ENCODE data around the gene IRAK2. TPM values are rescaled to one million over a fixed set of nuclear protein-coding genes. Genes with fewer than 3 reads are reported as not detected.
"Not testable (repeated sequence)": the region's sequence is repeated elsewhere in the genome, so short reads cannot be mapped to it uniquely, and the experiment has no call there.

Gene IRAK2
- total RNA-seq, 2 donors from 2014 or later: 1.1 to 2.8 TPM

DNA sequence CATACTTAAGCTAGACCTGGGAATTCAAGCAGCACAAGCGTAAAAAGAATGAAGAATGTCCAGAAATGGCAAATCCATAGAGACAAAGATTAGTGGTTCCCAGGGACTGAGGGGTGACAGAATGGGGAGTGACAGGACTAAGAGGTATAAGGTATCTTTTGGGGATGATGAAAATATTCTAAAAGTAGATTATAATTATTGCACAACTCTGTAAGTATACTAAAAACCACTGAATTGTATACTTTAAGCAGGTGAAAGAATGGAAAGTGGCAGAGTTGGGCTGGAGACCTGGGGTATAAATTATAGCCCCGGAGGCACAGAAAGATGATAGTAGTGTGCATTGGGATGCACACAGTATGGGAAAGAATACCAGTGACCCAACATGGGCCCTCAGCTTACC lies 43.7 kb upstream of the IRAK2 start:
- TF ChIP-seq, protein P1, sequence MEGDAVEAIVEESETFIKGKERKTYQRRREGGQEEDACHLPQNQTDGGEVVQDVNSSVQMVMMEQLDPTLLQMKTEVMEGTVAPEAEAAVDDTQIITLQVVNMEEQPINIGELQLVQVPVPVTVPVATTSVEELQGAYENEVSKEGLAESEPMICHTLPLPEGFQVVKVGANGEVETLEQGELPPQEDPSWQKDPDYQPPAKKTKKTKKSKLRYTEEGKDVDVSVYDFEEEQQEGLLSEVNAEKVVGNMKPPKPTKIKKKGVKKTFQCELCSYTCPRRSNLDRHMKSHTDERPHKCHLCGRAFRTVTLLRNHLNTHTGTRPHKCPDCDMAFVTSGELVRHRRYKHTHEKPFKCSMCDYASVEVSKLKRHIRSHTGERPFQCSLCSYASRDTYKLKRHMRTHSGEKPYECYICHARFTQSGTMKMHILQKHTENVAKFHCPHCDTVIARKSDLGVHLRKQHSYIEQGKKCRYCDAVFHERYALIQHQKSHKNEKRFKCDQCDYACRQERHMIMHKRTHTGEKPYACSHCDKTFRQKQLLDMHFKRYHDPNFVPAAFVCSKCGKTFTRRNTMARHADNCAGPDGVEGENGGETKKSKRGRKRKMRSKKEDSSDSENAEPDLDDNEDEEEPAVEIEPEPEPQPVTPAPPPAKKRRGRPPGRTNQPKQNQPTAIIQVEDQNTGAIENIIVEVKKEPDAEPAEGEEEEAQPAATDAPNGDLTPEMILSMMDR (IDR thresholded peaks at IDR 0.05): no peak
- H3K4me1 ChIP-seq: peaks cover 0 to 20% of the 10 kb centered on the region in 2 donors
- DNase-seq (ENCODE audit: low spot score): no peak
- H3K36me3 ChIP-seq: peaks cover 15% of the 10 kb centered on the region
- no peak overlapping the region for H3K27ac ChIP-seq
- H3K4me3 ChIP-seq: no peak overlapping the region
- H3K9me3 ChIP-seq: no peaks in the 10 kb centered on the region
- no peaks in the 10 kb centered on the region for H3K27me3 ChIP-seq

DNA sequence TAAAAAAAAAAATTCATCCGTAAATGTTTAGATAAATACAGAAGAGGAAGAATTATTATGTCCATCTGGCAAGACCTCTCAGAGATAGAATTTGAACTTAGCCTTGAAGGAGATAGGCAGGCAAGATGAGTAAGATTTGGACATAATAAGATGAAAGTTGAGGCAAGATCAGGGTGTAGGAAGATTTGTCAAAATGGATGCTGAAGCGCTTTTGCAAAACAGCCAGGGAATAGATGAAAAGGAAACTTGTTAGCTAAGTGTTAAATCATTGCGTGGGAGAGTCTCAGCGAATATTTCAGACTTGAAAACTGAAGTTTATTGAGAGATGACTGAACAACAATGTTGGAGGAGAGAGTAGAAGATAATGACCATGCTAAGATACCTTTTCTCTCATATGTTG lies 42.0 kb upstream of the IRAK2 start:
- Histone ChIP-seq H3K36me3 (peaks cover 29% of the 10 kb centered on the region), H3K27me3 (no peaks in the 10 kb centered on the region), H3K4me3 (no peak overlapping the region), H3K9me3 (no peaks in the 10 kb centered on the region), H3K27ac (no peak overlapping the region), H3K4me1 (peaks cover 0 to 9% of the 10 kb centered on the region in 2 donors)
- DNase-seq (ENCODE audit: low spot score): no peak
- TF ChIP-seq, protein P1 (IDR thresholded peaks at IDR 0.05): no peak

DNA sequence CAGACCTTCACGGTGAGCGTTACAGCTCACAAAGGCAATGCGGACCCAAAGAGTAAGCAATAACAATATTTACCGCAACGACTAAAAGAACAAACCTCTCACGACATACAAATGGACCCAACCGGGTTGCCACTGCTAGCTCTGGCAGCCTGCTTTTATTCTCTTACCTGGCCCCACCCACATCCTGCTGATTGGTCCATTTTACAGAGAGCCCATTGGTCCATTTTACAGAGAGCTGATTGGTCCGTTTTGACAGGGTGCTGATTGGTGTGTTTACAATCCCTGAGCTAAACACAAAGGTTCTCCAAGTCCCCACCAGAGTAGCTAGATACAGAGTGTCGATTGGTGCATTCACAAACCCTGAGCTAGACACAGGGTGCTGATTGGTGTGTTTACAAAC lies 28.8 kb upstream of the IRAK2 start:
- not testable (repeated sequence) for H3K4me3 ChIP-seq; H3K36me3 ChIP-seq; H3K27ac ChIP-seq; H3K4me1 ChIP-seq; DNase-seq (ENCODE audit: low spot score); H3K27me3 ChIP-seq; H3K9me3 ChIP-seq

DNA sequence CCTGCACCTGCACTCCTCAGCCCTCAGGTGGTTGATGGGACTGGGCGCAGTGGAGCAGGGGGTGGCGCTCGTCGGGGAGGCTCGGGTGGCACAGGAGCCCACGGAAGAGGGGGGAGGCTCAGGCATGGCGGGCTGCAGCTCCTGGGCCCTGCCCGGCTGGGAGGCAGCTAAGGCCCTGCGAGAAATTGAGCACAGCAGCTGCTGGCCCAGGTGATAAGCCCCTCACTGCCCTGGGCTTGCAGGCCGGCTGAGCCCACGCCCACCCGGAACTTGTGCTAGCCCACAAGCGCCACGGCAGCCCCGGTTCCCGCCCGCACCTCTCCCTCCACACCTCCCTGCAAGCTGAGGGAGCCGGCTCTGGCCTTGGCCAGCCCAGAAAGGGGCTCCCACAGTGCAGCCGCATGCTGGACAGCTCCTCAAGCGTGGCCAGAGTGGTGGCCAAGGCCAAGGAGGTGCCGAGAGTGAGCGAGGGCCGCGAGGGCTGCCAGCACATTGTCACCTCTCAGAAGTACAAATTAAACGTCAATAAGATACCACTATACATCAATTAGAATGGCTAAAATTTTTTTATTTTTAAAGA lies 28.2 kb upstream of the IRAK2 start:
- Histone ChIP-seq H3K36me3 (no peaks in the 10 kb centered on the region), H3K27ac (no peak overlapping the region), H3K4me3 (no peak overlapping the region), H3K4me1 (no peaks in the 10 kb centered on the region), H3K9me3 (no peaks in the 10 kb centered on the region), H3K27me3 (no peaks in the 10 kb centered on the region)
- TF ChIP-seq, protein P1 (IDR thresholded peaks at IDR 0.05): no peak
- no peak for DNase-seq (ENCODE audit: low spot score)

DNA sequence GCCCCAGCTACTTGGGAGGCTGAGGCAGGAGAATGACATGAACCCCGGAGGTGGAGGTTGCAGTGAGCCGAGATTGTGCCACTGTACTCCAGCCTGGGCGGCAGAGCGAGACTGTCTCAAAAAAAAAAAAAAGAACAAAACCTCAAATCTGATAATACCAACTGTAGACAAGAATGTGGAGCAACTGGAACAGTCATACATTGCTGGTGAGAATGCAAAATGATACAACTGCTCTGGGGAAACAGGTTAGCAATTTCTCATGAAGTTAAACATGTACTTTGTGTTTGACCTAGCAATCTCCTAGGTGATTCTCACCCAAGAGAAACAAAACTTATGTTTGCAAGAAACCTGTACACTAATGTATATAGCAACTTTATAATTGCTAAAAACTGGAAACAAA lies 27.5 kb upstream of the IRAK2 start:
- Histone ChIP-seq H3K27ac (no peak overlapping the region), H3K27me3 (no peaks in the 10 kb centered on the region), H3K4me1 (no peaks in the 10 kb centered on the region), H3K4me3 (no peak overlapping the region), H3K36me3 (no peaks in the 10 kb centered on the region), H3K9me3 (no peaks in the 10 kb centered on the region)
- TF ChIP-seq, protein P1 (IDR thresholded peaks at IDR 0.05): no peak
- no peak for DNase-seq (ENCODE audit: low spot score)

DNA sequence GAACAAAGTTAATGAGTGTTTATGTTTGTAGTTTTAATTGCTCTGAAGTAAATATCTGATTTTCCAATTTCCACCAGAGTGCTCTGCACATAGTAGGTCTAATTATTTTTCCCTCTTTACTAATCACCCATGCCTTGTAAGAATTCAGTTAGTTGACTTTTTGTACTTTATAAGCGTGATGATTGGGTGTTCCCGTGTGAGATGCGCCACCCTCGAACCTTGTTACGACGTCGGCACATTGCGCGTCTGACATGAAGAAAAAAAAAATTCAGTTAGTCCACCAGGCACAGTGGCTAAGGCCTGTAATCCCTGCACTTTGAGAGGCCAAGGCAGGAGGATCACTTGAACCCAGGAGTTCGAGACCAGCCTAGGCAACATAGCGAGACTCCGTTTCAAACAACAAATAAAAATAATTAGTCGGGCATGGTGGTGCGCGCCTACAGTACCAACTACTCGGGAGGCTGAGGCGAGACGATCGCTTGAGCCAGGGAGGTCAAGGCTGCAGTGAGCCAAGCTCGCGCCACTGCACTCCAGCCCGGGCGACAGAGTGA lies 23.6 kb upstream of the IRAK2 start:
- Histone ChIP-seq H3K27me3 (no peaks in the 10 kb centered on the region), H3K9me3 (no peaks in the 10 kb centered on the region), H3K36me3 (no peaks in the 10 kb centered on the region), H3K27ac (peak overlapping the region; percentile 91 to 95), H3K4me1 (peaks cover 0 to 23% of the 10 kb centered on the region in 2 donors), H3K4me3 (peak overlapping the region; percentile 70 to 81)
- DNase-seq (ENCODE audit: low spot score): no peak
- TF ChIP-seq, protein P1 (IDR thresholded peaks at IDR 0.05): no peak
